Measurements from ENCODE around the gene LARGE1.

LARGE1 gene

DNA sequence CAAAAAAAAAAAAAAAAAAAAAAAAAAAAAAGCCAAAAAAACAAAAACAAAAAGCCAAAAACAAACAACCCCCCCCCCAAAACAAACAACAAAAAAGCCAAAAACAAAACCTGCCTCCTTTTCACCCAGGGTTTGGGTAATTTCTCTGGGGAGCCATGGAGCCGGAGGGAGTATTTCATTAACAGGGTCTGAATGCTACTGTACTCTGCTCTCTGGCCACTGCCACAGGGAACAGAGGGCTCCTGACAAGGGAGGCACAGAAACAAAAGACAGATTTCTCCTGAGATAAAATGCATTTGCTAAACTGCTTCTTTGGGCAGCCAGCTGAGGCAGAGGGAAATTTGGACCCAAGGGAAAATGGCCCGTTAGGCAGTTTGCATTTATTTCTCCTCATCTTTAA is 596.0 kb downstream of the LARGE1 start:
- no peak for DNase-seq (ENCODE audit: low read depth in 2 of 2)

DNA sequence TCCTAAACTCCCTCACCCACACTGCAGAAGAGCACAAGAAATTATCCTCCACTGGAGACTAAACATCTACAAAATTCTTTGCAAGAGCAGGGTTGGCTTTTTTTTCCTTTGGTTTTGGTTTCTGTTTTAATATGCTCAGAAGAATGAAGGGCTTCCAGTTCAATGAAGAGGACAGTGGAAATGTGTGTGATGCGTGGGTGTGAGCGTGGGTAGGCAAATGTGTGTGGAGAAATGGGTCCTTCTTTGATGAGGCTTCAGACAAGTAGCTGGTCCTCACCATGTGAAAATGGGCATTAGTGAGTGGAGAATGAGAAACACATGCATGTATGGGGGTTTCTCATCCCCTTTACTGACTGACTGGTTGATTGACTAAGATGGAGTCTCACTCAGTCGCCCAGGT is 598.8 kb downstream of the LARGE1 start:
- no peak for DNase-seq (ENCODE audit: low read depth in 2 of 2)

DNA sequence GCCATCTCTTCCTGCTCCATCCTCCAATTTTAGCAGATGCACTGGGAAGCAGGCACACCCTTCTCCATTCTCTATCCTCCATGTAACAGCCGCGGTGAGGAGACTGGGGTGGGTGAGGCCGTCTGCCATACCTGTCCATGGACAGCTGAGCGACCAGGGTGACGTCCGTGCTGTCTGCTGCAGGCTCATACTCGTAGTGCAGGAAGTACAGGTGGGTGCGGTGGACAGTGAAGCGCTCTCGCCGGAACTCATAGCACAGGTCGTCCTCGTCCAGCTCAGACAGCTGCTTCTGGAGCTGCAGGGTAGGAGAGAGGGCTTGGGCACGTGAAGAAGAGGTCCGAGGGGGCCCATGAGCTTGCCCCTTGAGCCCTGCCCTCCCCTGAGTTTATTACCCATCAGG is 604.3 kb downstream of the LARGE1 start:
- DNase-seq (ENCODE audit: low read depth in 2 of 2): no peak

DNA sequence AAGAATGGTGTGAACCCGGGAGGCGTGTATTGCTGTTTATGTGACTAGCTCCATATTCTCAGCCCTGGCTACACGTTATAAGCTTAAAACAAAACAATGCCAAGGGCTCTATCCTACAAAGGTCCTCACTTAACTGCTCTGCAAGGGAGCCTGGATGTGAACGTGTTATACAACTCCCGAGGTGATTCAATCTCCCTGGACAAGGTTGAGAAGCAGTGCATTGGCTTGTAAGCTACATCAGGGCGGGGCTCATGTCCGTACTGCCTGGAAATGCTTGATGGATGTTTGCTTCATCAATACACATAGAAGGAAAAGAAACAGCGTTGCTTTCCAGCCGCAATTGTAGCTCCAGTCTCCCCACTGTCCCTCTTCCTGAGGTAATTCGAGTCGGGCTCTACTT is 605.2 kb downstream of the LARGE1 start:
- no peak for DNase-seq (ENCODE audit: low read depth in 2 of 2)

DNA sequence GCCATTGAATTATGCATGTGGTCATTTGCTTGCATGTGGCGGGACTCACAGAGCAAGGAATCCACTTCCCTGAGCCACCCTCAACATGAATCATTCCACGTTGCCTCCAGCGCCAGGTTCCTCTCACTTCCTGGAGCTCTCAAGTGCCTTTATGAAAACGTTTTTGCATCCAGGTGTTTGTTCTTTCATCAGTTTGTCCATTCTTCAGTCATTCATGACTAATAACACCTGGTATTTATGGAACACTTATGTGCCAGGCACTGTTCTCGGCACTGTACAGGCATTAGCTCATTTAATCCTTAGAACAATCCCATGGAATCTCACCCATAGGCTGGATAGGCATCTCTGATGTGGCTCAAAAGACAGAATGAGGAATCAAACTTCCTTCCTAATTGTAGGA is 606.0 kb downstream of the LARGE1 start:
- DNase-seq (ENCODE audit: low read depth in 2 of 2): no peak

DNA sequence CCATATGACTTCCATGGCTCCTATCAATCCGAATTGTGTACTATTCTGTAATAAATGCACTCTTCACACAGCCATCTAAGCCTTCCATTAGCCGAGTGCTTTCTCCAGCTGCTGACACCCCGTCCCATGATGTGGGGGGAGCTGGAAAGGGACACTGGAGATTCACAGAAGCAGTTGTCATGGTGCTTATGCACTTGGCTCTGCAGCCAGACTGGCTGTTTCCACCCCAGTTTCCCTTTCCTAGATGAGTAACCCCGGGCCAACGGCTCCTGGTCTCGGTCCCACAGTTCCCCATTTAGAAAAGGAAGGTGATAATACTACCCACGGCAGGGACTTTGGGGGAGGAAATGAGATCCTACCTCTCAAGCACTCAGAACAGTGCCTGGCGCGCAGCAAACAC is 617.2 kb downstream of the LARGE1 start:
- no peak for DNase-seq (ENCODE audit: low read depth in 2 of 2)

DNA sequence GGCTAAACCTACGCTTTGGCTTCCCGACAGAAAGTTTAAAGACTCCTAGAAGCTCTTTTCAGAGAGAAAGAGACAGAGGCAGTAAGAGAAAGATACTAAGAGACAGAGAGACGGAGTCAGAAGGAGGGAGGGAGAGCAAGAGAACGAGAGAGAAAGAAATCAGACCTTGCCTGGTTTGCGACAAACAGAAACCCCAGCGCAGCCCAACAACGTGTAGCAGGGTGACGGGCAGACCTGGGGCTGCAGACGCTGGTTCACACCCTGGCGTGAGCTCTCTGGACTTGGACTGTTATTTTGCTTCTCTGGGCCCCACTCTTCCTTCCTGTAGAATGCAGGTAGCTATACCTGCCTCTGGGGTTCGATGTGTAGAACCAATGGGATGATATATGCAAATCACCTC is 617.7 kb downstream of the LARGE1 start:
- no peak for DNase-seq (ENCODE audit: low read depth in 2 of 2)

DNA sequence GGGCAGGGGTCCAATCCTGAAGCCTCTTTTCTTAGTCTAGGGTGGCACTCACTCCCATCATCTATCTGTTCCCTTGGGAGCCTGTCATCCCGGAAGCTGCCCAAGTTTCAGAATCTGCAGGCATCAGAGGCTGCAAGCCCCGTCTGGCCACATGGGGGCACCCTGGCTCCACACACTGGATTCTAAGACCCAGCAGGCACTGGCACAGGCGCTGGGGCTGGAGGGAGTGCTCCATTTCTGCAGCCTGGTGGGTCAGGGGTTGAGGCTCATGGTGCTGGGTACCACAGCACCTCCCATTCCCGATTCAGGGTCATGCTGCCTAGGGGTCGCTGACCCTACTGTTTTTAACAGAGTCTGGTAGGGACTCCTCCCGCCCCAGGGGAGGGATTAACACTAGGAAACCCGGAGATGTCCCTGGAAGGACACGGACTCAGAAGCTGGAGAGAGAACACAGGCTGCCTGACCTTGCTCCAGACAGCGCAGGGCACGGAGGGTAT is 618.2 kb downstream of the LARGE1 start:
- DNase-seq (ENCODE audit: low read depth in 2 of 2): peak; percentile 15 to 21

DNA sequence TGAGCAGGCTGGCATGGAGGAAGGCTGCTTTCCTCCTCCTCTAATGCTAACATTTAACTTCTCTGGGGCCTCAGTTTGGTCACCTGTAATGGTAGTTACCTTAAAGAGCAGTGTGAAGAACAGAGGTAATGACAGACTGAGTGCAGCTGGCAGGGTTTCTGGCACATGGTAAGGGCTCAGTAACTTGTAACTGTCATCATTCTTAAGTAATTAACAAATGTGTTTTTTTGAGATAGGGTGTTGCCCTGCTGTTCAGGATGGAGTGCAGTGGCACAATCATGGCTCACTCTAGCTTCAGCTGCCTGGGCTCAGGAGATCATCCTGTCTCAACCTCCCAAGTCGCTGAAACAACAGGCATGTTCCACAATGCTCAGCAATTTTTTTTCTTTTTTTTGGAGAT is 620.1 kb downstream of the LARGE1 start:
- no peak for DNase-seq (ENCODE audit: low read depth in 2 of 2)

DNA sequence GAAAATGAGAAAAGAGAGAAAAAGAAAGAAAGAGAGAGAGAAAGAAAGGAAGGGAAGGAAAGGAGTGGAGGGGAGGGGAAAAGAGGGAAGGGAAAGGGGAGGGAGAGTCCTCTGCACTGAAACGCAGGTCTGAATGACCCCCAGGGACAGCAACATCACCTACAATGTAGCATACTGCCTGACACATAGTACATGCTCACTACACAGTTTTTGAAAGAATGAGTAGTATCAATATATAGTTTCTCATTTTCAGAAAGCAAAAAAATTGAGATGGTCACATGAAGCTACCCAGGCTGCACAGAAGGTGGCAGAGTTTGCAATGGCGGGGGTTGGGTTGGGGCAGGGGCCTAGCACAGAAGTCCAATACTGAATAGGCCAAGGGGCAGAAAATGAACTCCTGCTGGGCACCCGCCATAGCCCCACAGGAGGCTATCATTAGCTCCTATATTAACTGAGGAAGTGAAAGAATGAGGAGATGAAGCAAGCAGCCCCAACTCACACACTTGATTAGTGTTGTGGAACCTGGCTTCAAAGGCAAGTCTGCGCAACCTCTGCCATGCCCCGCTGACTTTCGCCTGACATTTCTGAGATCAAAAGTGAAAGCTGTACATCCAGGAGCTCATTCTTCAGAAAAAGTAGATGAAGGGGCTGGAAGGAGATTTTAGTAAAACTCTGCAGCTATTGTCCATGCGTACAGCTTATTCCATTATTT is 620.9 kb downstream of the LARGE1 start:
- DNase-seq (ENCODE audit: low read depth in 2 of 2): no peak

DNA sequence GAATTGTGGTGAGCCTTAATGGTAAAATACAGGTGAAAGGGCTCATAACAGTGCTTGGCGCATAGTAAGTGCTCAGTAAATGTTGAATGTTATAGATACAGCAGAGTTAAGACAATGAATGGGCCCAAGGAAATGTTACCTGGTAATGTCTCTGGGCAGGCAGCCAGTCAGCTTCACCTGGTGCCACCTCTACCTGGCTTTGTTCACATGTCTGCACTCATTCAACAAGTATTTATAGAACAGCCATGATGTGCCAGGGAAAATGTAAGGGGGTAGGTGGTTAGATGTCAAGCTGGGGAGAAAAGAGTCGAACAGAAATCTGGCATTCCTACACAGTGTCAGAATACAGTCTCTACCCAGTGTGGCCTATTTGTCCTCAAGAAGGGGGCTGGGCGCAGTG is 623.3 kb downstream of the LARGE1 start:
- no peak for DNase-seq (ENCODE audit: low read depth in 2 of 2)

DNA sequence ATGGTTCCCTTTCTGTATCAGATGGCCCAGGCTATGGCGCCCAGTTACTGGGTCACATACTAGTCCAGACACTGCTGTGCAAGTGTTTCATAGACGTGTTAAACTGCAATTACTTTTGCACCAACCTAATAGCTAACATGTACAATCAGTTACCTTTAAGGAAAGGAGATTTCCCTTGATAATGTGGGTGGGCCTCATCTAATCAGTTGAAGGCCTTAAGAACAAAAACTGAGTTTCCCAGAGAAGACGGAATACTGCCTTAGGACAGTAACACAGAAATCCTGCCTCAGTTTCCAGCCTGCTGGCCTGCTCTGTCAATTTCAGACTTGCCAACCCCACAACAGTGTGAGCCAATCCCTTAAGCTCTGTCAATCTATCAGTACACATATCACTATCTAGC is 632.2 kb downstream of the LARGE1 start:
- DNase-seq (ENCODE audit: low read depth in 2 of 2): no peak

DNA sequence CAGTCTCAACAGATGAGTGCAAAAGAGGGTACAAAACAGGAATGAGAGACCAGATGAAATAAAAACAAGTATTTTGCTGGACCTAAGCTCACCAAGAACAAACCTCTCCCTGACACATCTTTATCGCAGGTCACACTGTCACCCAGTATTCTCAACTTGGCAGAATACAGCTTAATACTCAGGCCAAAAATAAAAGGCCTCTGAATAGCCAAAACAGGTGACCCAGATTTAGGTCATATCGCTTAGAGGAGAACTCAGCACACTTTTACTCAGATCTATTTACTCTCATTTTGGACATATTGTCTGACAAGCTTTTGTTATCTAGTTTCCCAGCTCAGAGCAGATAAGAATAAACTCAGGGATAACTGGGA is 645.2 kb downstream of the LARGE1 start:
- DNase-seq (ENCODE audit: low read depth in 2 of 2): no peak

DNA sequence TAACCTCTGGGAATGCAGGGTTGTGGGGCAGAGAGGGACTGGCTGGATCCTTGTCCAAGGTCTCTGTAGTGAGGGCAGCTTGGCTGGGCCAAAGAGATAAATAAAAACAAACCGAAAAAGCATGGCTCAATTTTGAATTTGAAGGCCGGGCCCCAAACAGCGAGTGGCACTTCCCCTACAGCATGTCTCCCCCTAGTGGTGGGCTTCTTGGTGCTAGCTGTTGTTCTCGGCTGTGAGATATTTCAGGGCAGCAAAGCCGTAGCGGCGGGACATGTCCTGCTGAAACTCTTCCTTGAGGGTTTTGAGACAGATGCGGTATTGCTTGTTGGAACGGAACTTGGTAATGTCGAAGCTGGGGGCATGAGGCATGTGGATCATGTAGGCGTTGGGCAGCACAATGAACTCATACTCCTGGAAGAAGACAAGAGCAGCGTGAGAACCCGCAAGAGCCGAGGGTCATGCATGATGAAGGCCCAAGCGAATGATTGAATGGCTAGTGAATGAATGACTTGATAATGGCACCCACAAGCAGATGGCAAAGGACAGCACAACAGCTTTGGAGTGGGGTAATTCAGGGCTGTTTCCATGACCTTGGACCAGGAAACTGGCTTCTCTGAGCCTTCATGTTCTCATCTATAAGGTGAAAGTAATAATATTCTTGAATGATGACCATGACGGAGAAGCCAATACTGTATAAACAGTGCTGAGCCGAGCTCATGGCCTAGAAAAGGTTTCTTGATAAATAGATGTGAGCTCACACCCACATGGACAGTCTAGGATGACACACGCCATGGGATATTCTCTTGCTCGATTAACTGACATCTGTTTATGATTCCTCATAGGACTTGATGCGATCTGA is 645.8 kb downstream of the LARGE1 start:
- DNase-seq (ENCODE audit: low read depth in 2 of 2): no peak

DNA sequence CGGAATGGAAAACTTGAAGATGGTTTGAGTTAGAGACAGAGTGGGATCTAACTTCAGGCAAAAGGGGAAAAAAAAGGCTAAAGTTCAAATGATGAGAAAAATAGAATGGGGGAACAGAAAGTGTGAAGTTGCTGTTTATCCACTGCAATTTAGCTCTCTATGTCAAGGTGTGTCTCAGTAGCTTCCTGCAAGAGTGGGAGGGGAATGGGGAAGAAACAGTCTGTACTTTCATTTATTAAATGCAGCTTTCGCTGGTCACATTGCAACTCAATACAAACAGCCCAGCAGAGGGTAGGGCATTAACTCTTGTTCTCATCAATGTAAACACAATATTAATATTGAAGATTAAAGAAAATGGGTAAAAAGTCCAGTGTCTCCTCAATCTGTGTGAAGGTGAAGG is 647.4 kb downstream of the LARGE1 start:
- DNase-seq (ENCODE audit: low read depth in 2 of 2): no peak

DNA sequence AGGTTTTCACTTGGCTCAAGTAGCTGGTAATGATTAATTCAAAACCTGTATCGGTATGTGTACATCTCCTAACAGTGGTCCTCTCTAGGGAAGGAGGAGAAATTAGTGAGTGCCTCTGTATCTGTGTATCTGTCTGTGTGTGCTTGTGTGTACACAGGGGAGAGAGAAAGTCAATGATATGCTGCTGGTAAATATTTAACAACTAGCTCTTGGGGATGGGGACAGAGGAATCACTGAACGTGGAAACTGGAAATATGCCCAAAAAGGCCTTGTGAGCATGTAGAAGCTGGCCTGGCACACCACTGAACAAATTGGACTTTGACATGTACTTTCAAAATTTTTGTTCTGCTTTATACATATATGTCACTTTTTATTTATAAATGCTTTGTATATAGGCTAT is 648.1 kb downstream of the LARGE1 start:
- no peak for DNase-seq (ENCODE audit: low read depth in 2 of 2)

DNA sequence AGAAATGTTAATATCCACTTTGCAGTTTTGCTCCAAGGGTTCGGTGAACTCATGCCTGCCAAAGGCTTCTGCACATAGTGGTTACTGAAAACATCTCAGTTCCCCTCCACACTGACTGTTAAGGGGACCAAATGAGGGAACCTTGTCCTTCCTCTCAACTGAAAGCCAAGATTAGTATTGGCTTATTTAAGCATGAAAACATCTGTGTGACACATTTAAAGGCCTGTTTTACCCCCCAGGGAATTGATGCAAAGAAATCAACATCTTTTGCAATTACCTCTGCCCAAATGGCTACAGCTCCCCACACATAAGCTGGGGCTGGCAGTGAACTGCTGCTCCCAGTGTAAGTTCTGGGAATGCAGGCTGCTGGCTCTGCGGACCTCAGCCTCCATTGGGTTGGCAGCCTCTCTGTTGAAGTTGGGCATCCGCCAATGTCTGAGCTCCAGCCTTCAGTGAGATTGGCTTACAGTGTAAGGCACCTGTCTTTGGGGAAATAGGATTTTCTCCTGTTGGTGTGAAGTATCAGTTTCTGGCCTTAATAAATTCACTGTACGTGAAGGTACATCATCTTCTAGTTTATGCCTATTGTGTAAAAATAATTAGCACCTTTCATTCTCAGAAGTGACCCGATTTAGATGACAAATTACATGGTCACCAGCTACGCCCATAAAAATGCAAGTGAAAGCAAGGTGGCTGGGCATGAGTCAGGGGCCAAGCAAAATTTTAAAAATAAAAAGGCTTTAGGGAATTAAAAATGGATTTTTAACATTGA is 648.7 kb downstream of the LARGE1 start:
- no peak for DNase-seq (ENCODE audit: low read depth in 2 of 2)

DNA sequence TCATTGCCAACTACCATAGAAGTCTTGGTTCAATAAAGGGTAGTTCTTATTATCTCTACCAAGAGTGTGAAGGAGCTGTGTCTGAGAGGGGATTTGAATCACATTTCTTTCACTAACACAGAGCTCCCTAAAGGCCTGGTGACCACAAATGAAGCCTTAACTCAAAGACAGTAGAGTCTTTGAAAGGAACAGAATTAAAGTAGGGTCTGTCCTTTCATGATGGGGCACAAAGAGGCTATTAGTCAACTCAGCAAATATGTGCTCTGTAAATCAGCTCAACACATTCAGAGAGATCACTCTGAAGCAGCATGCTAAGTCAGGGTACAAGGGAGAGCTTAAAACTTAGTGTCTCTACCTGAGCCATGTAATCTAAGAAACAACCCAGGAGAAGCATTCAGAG is 649.7 kb downstream of the LARGE1 start:
- no peak for DNase-seq (ENCODE audit: low read depth in 2 of 2)

DNA sequence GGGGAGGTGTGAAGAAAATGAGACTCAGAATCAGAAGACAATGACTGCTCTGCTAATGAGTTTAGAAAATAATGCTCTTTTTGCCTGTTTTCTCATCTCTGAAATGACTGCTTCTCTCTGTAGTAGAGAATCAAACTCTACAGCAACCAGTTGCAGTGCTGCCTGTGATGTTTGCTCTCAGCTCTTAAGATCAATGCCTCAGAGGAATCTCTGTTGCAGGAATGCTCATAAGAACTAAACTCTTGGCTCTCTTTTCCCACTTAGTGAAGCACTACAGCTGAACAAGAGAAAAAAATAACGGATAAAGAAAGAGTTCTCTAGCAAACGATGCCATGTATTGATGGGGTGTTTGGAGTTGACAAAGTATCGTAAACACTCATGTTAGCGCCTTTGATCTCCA is 658.6 kb downstream of the LARGE1 start:
- DNase-seq (ENCODE audit: low read depth in 2 of 2): no peak

DNA sequence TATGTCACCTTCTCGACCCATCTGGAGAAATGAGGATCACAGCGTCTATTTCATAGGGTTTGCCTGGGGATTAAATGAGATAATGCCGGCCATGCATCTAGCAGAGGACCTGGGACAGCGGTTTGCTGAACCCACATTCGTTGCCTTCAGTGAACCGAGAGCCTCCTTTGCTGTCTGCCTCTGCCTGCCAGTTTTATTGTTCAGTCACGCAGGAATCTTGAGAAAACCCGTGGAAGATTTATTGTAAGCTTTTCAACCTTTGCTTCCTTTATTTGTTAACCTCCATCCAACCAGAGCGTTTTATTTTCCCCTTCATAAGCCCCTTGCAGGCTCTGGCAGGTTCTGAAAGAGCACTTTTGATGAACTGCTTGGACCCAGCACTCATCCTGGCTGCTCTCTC is 659.8 kb downstream of the LARGE1 start:
- no peak for DNase-seq (ENCODE audit: low read depth in 2 of 2)

DNA sequence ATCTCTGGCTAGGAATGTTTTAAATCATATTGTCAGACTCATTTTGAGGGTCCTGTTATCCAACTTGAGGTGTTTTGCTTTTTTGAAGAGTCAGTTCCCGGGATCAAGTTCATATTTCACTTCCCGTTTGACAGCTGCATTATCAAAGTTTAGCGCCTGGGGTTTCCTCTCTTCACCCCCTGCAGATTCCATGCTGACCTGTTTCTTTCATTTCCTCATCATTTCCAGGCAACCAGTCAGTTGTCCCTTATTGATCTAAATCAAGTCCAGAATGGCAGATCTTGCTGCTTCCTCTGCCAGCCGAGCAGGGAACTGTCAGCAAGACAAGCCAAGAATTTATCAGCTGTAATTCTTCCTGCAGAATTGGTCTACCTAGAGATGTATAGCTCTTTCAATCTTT is 664.5 kb downstream of the LARGE1 start:
- no peak for DNase-seq (ENCODE audit: low read depth in 2 of 2)

DNA sequence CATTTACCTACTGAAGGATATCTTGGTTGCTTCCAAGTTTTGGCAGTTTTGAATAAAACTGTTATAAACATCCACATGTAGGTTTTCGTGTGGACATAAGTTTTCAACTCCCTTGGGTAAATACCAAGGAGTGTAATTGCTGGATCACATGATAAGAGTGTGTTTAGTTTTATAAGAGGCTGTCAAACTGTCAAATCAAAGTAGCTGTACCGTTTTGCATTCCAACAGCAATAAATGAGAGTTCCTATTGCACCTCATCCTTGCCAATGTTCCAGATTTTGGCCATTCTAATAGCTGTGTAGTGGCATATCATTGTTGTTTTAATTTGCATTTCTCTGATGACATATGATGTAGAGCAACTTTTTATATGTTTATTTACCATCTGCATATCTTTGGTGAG is 671.3 kb downstream of the LARGE1 start:
- DNase-seq (ENCODE audit: low read depth in 2 of 2): no peak

DNA sequence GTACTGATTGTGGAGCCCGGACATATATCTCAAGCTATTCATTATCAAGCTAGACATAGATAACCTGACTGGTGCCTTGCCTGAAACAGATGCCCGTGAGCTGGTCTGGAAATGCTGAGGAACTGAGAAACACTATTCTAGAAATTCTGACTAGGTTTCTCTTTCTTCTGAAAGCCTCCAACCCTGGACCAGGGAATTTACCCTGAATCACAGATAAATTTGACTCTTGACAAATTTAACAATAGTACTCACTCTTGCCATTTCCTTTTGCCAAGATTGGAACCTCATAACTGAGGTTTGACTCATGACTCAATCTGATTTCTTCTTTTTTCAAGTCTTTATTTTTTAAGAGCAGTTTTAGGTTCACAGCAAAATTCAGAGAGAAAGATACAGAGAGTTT is 672.5 kb downstream of the LARGE1 start:
- DNase-seq (ENCODE audit: low read depth in 2 of 2): no peak
